HG02943 (cell line): ENCODE data around the gene KCNH3.

Source experiments
- ATAC-seq: cut with Tn5 transposase; IDR thresholded peaks from one replicate; pipeline ENCODE4 v1.9.1; 2021; ENCODE audit warnings: mild to moderate bottlenecking, low read depth, moderate library complexity; ENCODE audit not compliant: unreplicated experiment

Gene KCNH3

DNA sequence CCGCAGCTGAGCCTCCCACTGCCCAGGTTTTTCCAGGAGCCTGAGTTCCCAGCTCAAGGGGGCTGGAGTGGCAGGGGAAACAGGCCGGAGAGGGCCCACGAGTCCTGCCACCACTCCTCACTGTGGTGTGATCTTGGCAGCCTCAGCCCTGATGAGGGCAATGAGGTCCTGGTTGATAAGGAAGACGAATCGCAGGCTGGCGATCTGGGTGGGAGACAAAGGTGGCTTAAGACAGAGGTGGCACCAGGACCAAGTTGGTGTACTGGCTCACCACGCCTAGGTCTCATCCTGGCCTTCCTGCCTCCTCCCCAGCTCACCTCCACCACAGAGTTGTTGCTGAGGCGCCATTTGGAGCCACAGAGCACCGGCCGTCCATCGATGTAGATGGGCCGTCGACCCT is 19.7 kb downstream of the KCNH3 start:
- no peak for ATAC-seq

DNA sequence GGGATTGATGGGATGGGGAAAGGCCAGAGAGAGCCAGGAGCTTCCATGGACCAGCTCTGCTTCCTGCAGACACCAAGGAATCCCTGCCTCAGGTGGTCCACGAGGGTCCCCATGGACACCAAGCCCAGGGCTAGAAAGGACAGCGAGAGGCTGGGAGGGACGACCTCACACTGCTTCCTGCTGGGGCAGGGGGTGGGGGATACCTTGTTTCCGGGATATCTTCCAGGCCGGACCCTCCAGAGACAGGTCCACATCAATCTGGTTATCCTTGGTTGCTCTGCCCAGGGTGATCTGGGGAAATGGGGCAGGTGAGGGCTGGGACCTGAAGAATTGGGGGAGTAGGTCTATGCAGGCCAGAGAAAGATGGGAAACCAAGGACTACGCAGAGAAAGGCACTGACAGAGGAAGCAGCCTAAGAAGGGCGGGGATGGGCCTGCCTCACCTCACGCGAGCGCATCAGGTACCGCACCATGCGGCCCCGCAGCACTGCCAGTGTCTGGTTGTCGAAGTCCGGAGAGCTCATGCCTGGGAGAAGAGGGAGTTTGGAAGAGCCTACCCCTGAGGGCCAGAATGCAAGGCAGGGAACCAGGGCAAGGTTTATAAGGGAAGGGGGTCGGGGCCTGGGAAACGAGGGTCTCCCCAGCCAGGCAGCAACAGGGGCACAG is 20.3 kb downstream of the KCNH3 start:
- ATAC-seq: no peak

DNA sequence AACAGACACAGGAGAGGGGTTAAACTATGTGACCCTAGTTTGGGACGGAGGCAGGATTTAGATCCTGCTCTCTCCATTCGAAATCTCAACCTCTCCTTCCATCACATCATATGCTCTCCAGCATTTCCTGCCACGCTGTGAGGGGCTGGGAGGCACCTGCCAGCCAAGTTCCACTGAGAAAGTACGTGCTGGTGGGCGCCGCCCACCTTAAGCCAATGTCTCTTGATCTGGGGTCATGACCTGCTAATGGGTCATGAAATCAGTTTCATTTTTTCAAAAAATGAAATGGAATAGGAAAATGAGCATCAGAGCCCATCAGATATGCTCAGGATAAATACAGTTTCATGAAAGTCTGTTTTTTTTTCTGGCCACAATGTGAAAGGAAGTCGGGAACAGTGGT is 21.9 kb downstream of the KCNH3 start:
- no peak for ATAC-seq

DNA sequence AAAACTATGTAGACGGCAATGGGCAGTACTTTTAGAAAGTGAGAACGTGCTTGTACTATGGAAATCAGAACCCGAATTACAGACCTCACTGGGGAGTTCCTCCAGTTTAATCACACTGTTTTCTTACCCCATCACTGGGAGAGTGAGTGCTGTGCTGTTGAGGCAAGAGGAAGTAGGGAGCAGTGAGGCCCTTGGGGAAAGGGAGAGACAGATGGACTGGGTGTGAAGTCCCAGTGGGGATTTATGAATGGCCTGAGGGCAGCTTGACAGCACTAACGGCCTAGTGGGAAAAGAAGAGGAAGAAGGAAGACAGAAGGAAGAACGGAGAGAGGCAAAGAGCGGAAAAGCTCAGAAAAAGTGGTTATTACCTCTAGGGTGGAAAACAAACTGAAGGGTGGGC is 23.4 kb downstream of the KCNH3 start:
- no peak for ATAC-seq

DNA sequence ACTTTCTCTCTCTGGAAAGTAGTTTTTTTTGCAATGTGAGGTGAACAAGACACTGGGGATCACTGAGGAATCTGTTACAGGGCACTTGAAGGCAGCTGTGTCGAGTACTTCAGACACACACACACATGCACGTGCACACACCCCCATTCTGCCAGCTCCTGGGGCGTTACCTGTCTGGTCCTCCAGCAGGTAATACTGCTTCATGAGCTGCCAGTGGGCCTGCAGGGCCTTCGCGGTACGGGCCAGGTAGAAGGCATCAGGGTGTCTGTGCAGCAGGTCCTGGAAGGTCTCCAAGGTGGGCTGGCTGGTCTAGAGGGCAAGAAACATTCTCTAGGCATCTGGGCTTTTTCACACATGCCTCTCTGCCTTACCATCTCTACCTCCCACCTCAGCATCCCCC is 24.0 kb downstream of the KCNH3 start:
- ATAC-seq: no peak

DNA sequence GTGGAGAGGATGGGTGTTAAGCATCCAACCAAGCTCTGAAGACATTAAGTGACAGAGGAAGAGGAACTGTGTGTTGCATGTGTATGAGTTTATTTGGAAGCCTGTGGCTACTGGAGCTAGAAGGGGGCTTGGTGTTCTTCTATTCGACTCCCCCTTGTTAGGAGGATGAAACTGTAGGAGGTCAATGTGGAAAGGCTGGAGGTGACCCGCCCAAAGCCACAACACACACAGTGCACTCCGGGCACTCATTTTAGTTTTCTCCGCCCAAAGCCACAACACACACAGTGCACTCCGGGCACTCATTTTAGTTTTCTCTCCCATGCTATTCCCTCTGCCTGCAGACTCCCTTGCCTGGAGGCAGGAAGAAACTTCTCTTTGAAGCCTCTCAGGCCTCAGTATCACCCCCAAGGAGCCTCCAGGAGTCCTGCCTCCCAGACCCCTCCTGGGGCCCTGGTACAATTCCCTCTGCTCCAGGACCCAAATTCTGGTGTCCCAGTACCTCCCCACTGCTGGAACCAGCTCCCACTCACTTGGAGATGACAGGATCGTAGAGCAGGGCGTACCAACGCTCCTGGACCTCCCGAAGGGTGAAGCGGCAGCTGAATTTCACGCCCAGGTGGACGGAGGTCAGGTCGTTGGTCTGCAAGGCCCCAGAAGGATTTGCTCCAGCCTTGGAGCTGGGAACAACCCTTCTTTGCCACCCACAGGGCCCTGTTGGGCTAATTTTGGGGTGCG is 25.3 kb downstream of the KCNH3 start:
- ATAC-seq: no peak

DNA sequence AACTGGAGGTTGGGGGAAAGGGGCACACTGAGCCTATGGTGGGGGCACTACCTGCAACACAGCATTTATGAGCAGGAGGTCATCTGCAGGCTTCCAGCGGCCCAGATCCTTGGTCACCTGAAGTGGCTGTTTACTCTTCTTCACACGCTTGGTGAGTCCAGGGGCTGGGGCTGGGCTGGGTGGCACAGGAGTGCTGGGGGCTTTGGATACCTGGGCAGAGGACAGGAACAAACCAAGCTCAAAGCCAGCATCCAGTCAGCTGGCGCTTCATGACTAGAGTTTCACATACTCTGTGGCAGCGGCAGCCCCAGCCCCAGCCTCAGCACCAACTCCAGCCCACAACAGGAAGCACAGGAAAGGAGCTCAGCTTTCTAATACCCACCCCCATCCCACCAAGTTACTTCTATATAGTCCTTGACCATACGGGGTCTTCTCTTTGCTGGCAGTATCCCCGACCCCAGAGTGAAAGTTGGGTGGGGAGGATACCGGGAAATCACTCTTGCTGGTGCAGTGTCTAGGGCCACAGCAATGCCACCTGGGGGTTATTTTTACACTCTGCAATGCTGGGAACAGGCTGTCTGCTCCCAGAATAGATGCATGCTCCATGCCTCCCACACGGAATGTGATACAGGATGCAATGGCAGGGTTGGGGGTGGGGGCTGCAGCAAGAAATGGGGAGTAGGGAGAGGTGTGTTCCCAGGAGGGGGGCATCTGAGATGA is 26.0 kb downstream of the KCNH3 start:
- ATAC-seq: no peak

DNA sequence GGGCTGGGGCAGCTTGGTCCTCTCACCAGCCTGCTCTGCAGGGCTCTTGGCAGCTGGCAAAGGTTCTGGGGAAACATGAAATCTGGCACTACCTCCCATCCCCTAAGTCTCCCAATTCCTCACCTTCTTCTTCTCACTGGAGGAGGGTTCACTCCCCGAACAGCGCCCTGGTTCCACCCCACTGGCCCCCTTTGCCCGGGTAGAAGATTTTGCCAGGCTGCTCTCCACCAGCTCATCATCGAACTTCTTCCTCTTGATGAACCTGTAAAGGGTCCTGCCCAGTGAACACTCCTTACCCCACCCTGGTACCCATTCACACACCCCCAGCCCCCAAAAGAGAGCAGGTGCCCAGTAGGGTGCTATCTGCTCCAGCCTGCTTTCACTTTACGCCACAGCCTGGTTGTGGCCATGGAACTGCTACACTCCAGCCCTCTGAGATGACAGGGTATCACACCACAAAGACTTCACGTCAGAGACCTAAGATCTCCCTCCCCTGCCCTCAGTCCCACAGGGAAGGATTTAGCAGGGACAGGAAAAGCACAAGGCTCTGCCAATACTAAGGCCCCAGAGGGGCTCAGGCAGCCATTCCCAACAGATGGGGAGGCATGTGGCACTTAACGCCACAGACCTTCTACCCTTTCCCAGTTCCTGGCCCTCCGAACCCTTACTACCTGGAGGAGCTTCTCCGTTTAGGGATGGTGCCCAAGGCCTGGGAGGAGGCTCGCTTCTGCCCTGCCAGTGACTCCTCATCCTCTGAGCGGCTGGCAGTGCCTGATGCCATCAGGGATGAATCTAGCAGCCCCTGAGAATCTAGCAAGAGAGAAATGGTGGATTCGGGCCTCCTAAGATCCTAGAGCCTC is 26.8 kb downstream of the KCNH3 start:
- ATAC-seq: no peak

DNA sequence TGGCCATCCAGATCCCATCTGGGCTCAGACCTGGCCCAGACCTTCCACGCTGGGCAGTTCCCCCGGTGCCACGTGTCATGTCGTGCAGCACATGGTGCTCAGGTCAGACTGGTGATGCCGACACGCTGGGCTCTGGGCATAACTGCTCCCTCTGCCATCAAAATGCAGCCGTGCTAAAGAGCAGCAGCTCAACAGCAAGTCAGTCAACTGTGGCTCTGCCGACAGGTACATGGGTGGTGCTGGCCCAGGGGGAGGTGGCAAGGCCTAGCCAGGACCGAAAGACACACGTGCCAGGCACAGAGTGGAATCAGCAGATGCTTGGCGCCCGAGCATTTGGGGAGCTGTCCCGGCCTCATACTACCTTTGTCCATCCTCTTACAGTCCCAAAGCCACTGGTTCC is 27.5 kb downstream of the KCNH3 start:
- ATAC-seq: no peak

DNA sequence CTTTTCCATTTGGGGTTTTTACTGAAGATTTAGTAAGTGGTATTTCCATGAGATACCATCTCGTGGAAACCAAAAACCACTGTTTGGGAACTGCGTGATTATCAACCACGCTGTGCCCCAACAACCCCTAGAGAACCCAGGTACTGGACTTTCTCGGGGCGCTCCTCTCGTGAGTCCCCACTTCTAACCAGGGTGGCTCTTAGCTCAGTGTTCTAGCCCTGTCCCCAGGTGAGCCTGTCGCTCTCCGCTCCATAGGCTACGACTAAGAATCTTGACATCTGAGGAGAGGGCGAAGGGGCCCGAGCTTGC is 28.4 kb downstream of the KCNH3 start:
- no peak for ATAC-seq

DNA sequence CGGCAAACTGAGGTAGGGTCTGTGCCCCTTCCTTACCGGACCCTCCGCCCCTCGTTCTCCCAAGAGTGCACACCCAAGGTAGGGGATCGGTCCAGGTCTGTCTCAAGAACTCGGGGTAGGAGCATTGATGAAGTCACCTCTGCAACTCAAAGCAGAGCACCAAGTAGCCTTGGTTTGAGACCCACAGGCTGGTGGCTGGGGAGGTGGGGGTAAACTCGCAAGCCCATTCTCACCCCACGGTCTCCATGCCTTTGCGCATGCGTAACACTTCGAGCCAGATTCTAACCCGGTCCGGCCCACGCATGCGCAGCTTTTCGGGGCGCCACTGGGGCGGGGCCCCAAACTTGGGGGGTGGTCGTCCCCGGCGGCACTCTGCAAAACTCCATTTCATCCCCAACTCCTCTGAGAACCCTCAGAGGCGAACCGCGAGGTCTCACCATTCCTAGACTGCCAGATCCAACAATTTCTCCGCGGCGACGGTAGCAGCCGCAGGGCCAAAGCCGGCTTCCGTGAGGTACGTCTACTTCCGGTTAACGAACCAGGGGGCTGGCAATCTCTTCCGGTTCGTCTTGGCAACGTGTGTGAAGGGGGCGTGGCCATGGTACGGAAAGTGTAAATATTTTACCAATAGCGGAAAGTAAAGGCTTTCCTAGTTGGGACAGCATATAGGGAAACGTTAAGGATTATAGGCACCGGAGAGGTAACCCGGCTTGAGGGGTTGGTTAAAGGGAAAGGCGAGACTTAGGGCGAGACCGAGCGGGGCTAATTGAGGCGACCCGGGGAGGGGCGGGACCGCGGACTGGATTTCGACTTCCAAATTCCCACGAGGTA is 29.0 kb downstream of the KCNH3 start, which contains the start of gene MCRS1:
Gene MCRS1, minus strand, starts transcription at position 532 of the 831 bp plus-strand sequence. CDS start 1,411 bp downstream, outside the sequence.
- peak; percentile 84 for ATAC-seq

DNA sequence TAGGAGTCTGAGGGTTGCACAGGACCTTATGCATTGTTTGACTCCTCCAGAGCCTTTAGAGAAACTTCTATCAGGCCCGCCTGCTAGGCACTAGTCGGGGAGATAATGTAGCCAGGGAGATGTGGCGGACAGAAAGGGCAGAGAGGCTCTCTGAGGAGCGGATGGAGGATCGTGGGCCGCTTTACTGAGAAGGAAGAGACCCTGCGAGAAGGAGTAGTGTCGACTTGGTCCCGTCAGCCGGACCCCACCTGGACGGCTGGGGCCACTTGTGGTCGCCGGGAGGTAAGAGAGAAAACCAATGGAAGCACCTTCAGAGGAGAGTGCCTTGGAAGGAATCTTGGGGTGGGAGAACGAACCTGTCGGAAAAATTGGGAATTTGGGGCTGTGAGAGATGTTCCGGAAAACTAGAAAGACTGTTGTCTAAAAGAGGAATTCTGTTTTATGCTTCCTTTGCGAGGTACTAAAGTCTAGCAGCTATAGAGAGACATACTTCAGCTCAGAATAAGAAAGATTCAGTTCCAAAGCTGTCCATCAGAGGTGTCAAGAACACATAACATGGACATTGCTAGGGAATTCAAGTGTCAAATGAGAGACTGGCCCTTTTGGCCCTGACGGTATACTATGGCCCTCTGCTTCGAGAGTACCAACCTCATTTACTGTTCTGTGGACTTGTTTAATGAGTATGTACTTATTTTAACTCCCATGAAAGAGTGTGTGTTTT is 29.8 kb downstream of the KCNH3 start:
- ATAC-seq: no peak

DNA sequence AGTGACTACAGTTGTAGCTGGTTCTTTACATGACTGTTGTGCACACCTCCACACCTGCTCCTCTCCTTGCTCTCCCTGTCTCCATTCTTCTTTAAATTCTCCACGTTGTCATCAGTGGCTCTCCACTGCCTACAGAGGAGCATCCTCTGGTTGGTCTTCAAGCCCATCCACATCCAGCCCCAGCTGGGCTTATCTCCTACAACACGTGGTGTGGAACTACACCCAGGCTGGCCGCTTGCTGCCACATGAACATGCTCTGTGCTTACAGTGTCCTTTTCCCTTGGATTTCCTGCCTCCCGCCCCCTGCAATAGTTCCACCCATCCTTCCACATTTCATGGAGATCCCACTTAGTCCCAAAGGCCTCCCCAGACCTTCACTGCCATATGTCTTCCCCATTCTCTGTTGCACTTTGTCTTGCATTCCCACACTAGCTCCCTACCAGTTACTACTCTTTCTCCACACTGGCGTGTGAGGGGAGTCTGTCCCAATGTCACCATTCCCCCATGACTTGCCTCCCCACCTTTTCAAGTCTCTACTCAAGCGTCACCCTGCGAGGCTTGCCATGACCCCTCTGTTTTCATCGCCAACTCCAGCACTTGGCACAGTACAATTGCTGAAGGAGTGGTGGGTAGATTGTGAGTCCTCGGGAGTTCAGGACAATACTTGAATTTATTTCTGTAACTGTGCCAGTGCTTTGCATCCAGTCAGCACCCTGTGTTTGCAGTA is 38.9 kb downstream of the KCNH3 start:
- ATAC-seq: no peak

DNA sequence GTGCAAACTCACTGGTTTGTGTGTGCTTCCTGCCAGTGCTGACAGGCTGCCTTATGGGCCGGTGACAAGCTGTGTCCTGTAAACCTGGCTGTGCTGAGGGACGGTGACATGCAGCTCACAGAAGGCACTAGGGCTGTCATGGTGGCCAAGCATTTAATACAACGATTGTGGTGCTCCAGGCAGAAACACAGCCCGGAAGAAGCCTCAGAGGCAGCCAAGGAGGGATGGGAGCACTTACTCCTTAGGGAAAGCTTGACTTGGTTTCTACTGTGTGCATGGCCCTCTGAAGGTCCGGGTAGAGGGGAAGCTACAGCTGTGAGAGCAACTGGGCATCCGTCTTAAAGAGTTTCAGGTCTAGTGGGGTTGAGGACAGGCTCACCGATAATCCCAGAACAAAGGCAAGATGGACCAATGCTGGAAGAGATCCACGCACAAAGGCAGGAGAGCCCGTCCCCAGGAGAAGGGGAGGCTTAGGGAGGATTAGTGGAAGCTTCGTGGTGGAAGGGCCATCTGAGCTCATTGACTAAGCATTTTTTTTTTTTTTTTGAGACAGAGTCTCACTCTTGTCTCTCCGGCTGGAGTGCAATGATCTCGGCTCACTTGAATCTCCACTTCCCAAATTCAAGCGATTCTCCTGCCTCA is 39.8 kb downstream of the KCNH3 start:
- ATAC-seq: no peak

DNA sequence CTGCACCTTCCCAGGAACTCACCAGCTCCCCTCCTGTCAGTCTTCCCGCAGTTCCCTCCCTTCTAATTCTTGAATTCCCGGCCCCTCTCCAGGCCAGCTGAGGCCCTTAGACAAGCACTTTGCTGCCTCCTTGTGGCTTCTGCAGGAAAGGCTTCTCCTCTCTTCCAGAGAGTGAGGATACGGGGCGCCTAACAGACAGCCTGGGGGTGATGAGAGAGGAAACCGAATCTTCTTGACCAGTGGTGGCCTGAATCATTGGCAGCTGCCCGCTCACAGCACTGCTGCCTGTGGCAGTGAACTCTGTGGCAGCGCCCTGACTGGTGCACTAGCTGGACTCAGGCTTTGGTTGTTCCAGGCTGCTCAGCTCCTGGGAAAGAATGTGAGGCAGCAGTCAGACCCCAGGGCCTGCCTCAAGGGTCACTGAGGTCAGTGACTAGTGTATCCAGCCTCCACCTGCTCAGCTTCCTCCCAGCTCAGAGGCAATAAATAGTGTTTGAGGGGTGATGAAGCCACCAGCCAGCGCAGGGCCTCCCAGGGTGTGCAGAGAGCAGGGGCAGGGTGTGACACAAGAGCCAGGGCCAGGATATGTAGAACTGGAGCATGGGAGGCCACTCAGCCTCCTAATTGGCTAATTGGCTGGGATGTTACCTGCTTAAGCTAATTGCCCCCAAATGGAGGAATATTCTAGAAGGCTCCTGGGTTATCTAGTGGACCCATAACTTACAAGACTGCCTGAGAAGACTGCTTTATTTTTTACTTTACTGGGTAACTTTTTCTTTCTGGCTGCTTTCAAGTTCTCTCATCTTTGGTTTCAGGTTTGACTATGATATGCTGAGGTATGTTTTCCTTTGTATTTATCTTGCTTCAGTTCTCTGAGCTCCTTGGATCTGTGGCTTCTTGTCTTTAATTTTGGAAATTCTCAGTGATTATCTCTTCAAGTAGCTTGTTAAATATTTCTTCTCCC is 42.0 kb downstream of the KCNH3 start:
- ATAC-seq: no peak

DNA sequence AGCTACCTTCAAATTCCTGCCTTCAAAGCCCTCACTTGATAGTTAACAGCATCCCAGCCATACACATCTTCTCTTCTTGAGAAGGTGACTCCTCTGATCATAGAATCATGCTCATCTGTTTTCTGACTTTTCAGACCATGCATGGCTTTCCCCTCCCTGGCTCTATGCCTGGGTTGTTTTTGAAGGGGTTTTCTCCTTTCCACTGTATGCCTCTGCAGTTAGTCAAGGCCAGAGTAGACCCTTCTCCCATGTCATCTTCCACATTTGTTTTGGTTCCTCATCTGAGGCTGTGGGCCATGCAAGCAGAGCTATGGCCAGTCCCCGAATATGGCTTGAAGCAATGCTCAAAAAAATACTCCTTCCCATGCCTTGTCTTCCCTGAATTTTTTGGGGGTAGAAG is 43.4 kb downstream of the KCNH3 start:
- no peak for ATAC-seq

DNA sequence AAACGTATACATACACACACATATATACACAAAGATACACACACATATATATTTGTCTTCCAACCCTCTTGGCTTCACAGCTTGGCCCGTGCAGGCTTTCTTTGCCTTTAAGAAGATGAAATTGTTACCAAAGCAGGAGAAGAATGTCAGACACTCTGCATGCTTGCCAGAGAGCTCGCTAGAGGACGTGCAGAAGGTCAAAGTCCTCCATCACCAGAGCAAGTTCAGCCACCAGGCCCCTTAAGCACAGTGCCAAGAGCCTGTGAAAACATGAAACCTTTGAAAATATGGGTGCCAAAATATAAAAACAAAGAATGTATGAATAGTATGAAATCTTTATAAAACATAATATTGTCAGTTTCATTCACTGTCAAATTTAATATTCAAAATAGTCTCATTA is 44.0 kb downstream of the KCNH3 start:
- ATAC-seq: no peak
